Small intestine (tissue), 7 donors: ENCODE results near the gene CLIC5. TPM values are rescaled to one million over a fixed set of nuclear protein-coding genes. Genes with fewer than 3 reads are reported as not detected.

Experiments
- DNase-seq, 2 donors: peaks; one replicate each; pipeline versions ENCODE4 v3.0.0 to v3.0.0-alpha.2; 2013
- FAIRE-seq: peaks from 2 replicates; lab custom pipeline; 2012; peaks lifted over from hg19 to GRCh38; lab: Jason Lieb, UNC
- H3K27ac ChIP-seq, 3 donors: one replicate each; pipeline ENCODE4 v1.5.1; 2013; ENCODE audit warnings: low read length in 2 of 3, mild to moderate bottlenecking in 2 of 3, control low read depth in 1 of 3, inconsistent platforms in 1 of 3, low read depth in 1 of 3, moderate library complexity in 1 of 3
- H3K27me3 ChIP-seq, 3 donors: one replicate each; pipeline ENCODE4 v1.6.1; 2013; ENCODE audit warnings: low read length in 3 of 3, inconsistent platforms in 1 of 3; ENCODE audit not compliant: control insufficient read depth in 3 of 3, insufficient read depth in 3 of 3
- H3K36me3 ChIP-seq, 3 donors: one replicate each; pipeline ENCODE4 v1.6.1; 2013; ENCODE audit warnings: low read length in 3 of 3, inconsistent platforms in 1 of 3, low read depth in 1 of 3, mild to moderate bottlenecking in 1 of 3, moderate library complexity in 1 of 3; ENCODE audit not compliant: control insufficient read depth in 3 of 3, insufficient read depth in 2 of 3
- H3K4me1 ChIP-seq, 3 donors: one replicate each; pipeline ENCODE4 v1.6.1; 2013; ENCODE audit warnings: low read length in 2 of 3, inconsistent platforms in 1 of 3, low read depth in 1 of 3, mild to moderate bottlenecking in 1 of 3, moderate library complexity in 1 of 3; ENCODE audit not compliant: control insufficient read depth in 3 of 3, insufficient read depth in 2 of 3
- H3K4me3 ChIP-seq, 3 donors: one replicate each; pipeline ENCODE4 v1.5.1; 2013; ENCODE audit warnings: low read length in 3 of 3, control low read depth in 1 of 3, inconsistent platforms in 1 of 3, low read depth in 1 of 3, mild to moderate bottlenecking in 1 of 3, moderate library complexity in 1 of 3
- H3K9me3 ChIP-seq, 2 donors: one replicate each; pipeline ENCODE4 v1.6.1; 2013; ENCODE audit warnings: low read depth in 1 of 2, low read length in 1 of 2; ENCODE audit not compliant: control insufficient read depth in 2 of 2, insufficient read depth in 1 of 2
- WGBS, 3 donors: extraction: QIAGEN DNeasy Blood & Tissue Kit; methylation state at CpG; one replicate each; pipeline ENCODE4 v1.1.7; 2013; 5-methylcytosine and 5-hydroxymethylcytosine counted together
- polyA plus RNA-seq, 4 donors: library from polyadenylated mRNA; stranded (reverse) in 3 of 4; unstranded in 1 of 4; fragments of 200-250 nt in 3 of 4; fragments of 120-200 nt in 1 of 4; gene quantifications; one replicate each; pipeline versions ENCODE4 v1.2.1 to v1.2.3, GENCODE V29; 2013
- donor health status: healthy with polysubstance abuse.
- donor health status: control.
- donor health status: control.
- donor health status: Bipolar disorder and iron deficiency.
- donor health status: healthy.

CLIC5 gene
- polyA plus RNA-seq, 4 donors: 9.3 to 65.7 (median 21.8) TPM

- Histone ChIP-seq H3K4me3 (no peak overlapping the region), H3K9me3 (no peaks in the 10 kb centered on the region), H3K27me3 (no peaks in the 10 kb centered on the region), H3K27ac (no peak overlapping the region), H3K36me3 (no peaks in the 10 kb centered on the region), H3K4me1 (no peaks in the 10 kb centered on the region)
- 62 to 77% (median 74%) methylated on average over 2 of the region's 2 CpGs for WGBS, 3 donors
- DNase-seq: no peak
- no peak for FAIRE-seq
Measured at GRCh38 chr6:45838996-45839395, 176.7 kb downstream of the CLIC5 start.

- Histone ChIP-seq H3K4me1 (no peaks in the 10 kb centered on the region), H3K27me3 (no peaks in the 10 kb centered on the region), H3K9me3 (no peaks in the 10 kb centered on the region), H3K4me3 (no peak overlapping the region), H3K36me3 (no peaks in the 10 kb centered on the region), H3K27ac (no peak overlapping the region)
- DNase-seq (no peak), FAIRE-seq (no peak)
- WGBS, 3 donors: 68 to 82% (median 73%) methylated on average over 2 of the region's 2 CpGs
Measured at GRCh38 chr6:45838451-45838850, 177.2 kb downstream of the CLIC5 start.

GRCh38 chr6:45837541-45838200, 178.0 kb downstream of the CLIC5 start:
- H3K27ac ChIP-seq: no peak overlapping the region
- FAIRE-seq (no peak), DNase-seq (no peak)
- no peaks in the 10 kb centered on the region for H3K36me3 ChIP-seq
- no peaks in the 10 kb centered on the region for H3K27me3 ChIP-seq
- 74 to 75% (median 75%) methylated on average over 5 of the region's 5 CpGs for WGBS, 3 donors
- H3K9me3 ChIP-seq: no peaks in the 10 kb centered on the region
- no peaks in the 10 kb centered on the region for H3K4me1 ChIP-seq
- no peak overlapping the region for H3K4me3 ChIP-seq

- Histone ChIP-seq H3K27me3 (no peaks in the 10 kb centered on the region), H3K9me3 (no peaks in the 10 kb centered on the region), H3K27ac (no peak overlapping the region), H3K36me3 (no peaks in the 10 kb centered on the region), H3K4me3 (no peak overlapping the region), H3K4me1 (no peaks in the 10 kb centered on the region)
- WGBS, 3 donors: 80 to 84% (median 81%) methylated on average over 5 of the region's 5 CpGs
- FAIRE-seq (no peak), DNase-seq (no peak)
Measured at GRCh38 chr6:45836984-45837383, 178.7 kb downstream of the CLIC5 start.

DNA sequence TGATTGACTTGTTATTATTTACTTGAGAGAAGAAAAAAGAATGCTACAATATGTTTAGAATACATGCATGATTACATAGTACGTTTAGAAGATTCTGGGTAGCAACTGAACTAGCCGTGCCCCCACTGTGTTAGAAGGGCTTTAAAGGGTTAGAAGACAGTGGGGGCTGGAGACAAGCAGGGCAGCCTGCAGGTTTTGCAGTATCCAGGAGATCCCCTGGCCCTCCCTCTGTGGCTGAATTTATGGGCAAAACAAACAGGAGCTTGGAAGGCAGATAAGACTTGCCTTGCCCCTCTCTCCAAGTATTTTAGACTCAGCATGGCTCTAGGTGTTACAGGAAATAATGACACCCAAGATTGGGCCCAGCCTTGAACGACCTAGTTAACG, 179.2 kb downstream of the CLIC5 start:
- Histone ChIP-seq H3K4me3 (no peak overlapping the region), H3K27me3 (no peaks in the 10 kb centered on the region), H3K36me3 (no peaks in the 10 kb centered on the region), H3K27ac (no peak overlapping the region), H3K9me3 (no peaks in the 10 kb centered on the region), H3K4me1 (peaks cover 0 to 2% (median 0%) of the 10 kb centered on the region in 3 donors)
- WGBS, 3 donors: 54 to 74% (median 66%) methylated on average over 4 of the region's 4 CpGs
- DNase-seq (no peak), FAIRE-seq (no peak)

- H3K36me3 ChIP-seq: no peaks in the 10 kb centered on the region
- FAIRE-seq: no peak
- H3K4me3 ChIP-seq: no peak overlapping the region
- no peaks in the 10 kb centered on the region for H3K9me3 ChIP-seq
- peaks cover 0 to 4% (median 0%) of the 10 kb centered on the region in 3 donors for H3K4me1 ChIP-seq
- WGBS, 3 donors: 67 to 73% (median 71%) methylated on average over 4 of the region's 4 CpGs
- H3K27me3 ChIP-seq: no peaks in the 10 kb centered on the region
- DNase-seq: no peak
- H3K27ac ChIP-seq: no peak overlapping the region
Measured at GRCh38 chr6:45835721-45836437, 179.8 kb downstream of the CLIC5 start.

GRCh38 chr6:45832063-45832462, 183.6 kb downstream of the CLIC5 start:
- Histone ChIP-seq H3K4me3 (no peak overlapping the region), H3K4me1 (peaks cover 0 to 4% (median 0%) of the 10 kb centered on the region in 3 donors), H3K27ac (no peak overlapping the region), H3K9me3 (peaks cover 0 to 4% of the 10 kb centered on the region in 2 donors), H3K27me3 (no peaks in the 10 kb centered on the region), H3K36me3 (no peaks in the 10 kb centered on the region)
- no peak for FAIRE-seq
- WGBS, 3 donors: 86 to 88% (median 87%) methylated on average over 5 of the region's 5 CpGs
- no peak for DNase-seq
